HepG2 (cell line): ENCODE data around the gene MVK. TPM values are rescaled to one million over a fixed set of nuclear protein-coding genes. Genes with fewer than 3 reads are reported as not detected.
A peak's percentile ranks its signal among the peaks of the same experiment; 100 is the strongest.

Experiments
- CBX5 ChIP-seq: sonication (generic); formaldehyde crosslinking; IDR thresholded peaks from 2 replicates; pipeline ENCODE4 v1.4.0; 2020; ENCODE audit warnings: missing genetic modification reagents, borderline replicate concordance
- CHD2 ChIP-seq: IDR thresholded peaks from 2 replicates; pipeline ENCODE4 v1.6.1; 2011; ENCODE audit warnings: low read depth, low read length, improper control_type of control experiment
- ETV5 ChIP-seq: IDR thresholded peaks from 2 replicates; pipeline ENCODE4 v1.6.1; 2018; ENCODE audit warnings: missing biosample characterization, missing genetic modification reagents, inconsistent platforms, borderline replicate concordance
- HNRNPUL1 ChIP-seq: fragments of 200-400 bp; formaldehyde crosslinking; IDR thresholded peaks from 2 replicates; pipeline ENCODE4 v1.6.1; 2017; ENCODE audit warnings: low read depth, mild to moderate bottlenecking, low read length, moderate library complexity
- JDP2 ChIP-seq: sonication (generic); formaldehyde crosslinking; IDR thresholded peaks from 2 replicates; pipeline ENCODE4 v1.8.1; 2022; ENCODE audit warnings: missing genetic modification reagents, borderline replicate concordance
- KLF12 ChIP-seq: sonication (generic); formaldehyde crosslinking; IDR thresholded peaks from 2 replicates; pipeline ENCODE4 v1.4.0; 2020; ENCODE audit warnings: missing genetic modification reagents, borderline replicate concordance
- KLF15 ChIP-seq: sonication (generic); formaldehyde crosslinking; IDR thresholded peaks from 2 replicates; pipeline ENCODE4 v1.8.1; 2023; ENCODE audit warnings: borderline replicate concordance, mild to moderate bottlenecking, inconsistent platforms, missing genetic modification reagents, mixed read lengths
- PCBP1 ChIP-seq: fragments of 200-400 bp; formaldehyde crosslinking; IDR thresholded peaks from 2 replicates; pipeline ENCODE4 v1.6.1; 2017; ENCODE audit warnings: mild to moderate bottlenecking, low read depth, low read length, borderline replicate concordance
- RARA ChIP-seq: IDR thresholded peaks from 2 replicates; pipeline ENCODE4 v1.6.1; 2016; ENCODE audit warnings: missing genetic modification reagents, missing compliant biosample characterization
- RARG ChIP-seq: sonication (generic); formaldehyde crosslinking; IDR thresholded peaks from 2 replicates; pipeline ENCODE4 v1.4.0; 2020; ENCODE audit warnings: low read depth, mild to moderate bottlenecking, missing genetic modification reagents
- ZMAT3 ChIP-seq: sonication (generic); formaldehyde crosslinking; conservative IDR thresholded peaks from 2 replicates; pipeline ENCODE4 v1.7.0; 2021; ENCODE audit warnings: missing genetic modification reagents
- ZNF484 ChIP-seq: sonication (generic); formaldehyde crosslinking; IDR thresholded peaks from 2 replicates; pipeline ENCODE4 v1.5.1; 2020; ENCODE audit warnings: mild to moderate bottlenecking, low read depth, missing genetic modification reagents, borderline replicate concordance
- ZNF672 ChIP-seq: sonication (generic); formaldehyde crosslinking; IDR thresholded peaks from 2 replicates; pipeline ENCODE4 v1.8.1; 2022; ENCODE audit warnings: missing genetic modification reagents
- ZZZ3 ChIP-seq: sonication (generic); formaldehyde crosslinking; IDR thresholded peaks from 2 replicates; pipeline ENCODE4 v1.4.0; 2020; ENCODE audit warnings: missing genetic modification reagents, mild to moderate bottlenecking, borderline replicate concordance
- polyA plus RNA-seq, 8 experiments: library from polyadenylated mRNA; depleted of rRNA in 3 of 8; stranded (reverse) in 7 of 8; unstranded in 1 of 8; fragments of >200 nt; fragmentation: Illumina TruSeq in 4 of 8; extraction: Trizol in 4 of 8; gene quantifications; 2 replicates each; pipeline versions ENCODE4 v1.2.1 to v1.2.3, GENCODE V29; 2011 to 2016; ENCODE audit warnings: low read depth in 4 of 8, missing spikeins in 1 of 8, mixed read lengths in 1 of 8; ENCODE audit not compliant: insufficient read depth in 1 of 8
- total RNA-seq, 5 experiments: library from RNA; depleted of rRNA; stranded (reverse); fragments of >200 nt; fragmentation: Illumina TruSeq; extraction: Trizol; gene quantifications; 2 replicates each; pipeline ENCODE4 v1.2.3, GENCODE V29; 2016; ENCODE audit warnings: low read depth in 1 of 5
- TF ChIP-seq, protein P1 (sequence below): sonication (generic); formaldehyde crosslinking; IDR thresholded peaks from 2 replicates; pipeline ENCODE4 v1.5.1; 2020; ENCODE audit warnings: mild to moderate bottlenecking, moderate library complexity, missing genetic modification reagents
- TF ChIP-seq, protein P2 (sequence below), 2 experiments: fragments of 450-650 bp in 1 of 2; sonication (generic) in 1 of 2; formaldehyde crosslinking; IDR thresholded peaks; 2 replicates each; pipeline versions ENCODE4 v1.5.0 to v1.8.0; 2020 to 2022; ENCODE audit warnings: mild to moderate bottlenecking in 1 of 2, missing genetic modification reagents in 1 of 2
- TF ChIP-seq, protein P3 (sequence below), 2 experiments: sonication (generic) in 1 of 2; formaldehyde crosslinking in 1 of 2; IDR thresholded peaks; 2 replicates each; pipeline versions ENCODE4 v1.6.1 to v1.9.0; 2014 to 2022; ENCODE audit warnings: antibody characterized with exemption in 1 of 2, borderline replicate concordance in 1 of 2, inconsistent platforms in 1 of 2, low read depth in 1 of 2, missing genetic modification reagents in 1 of 2
- TF ChIP-seq, protein P4 (sequence below): sonication (generic); formaldehyde crosslinking; IDR thresholded peaks from 2 replicates; pipeline ENCODE4 v1.5.0; 2020; ENCODE audit warnings: mild to moderate bottlenecking, missing genetic modification reagents

The MVK gene
- total and polyA plus RNA-seq, 2 of the 13 experiments (the other 11 are each of a cell fraction or from before 2014, with no cell fraction given), result 11.6 to 66.9 TPM

DNA sequence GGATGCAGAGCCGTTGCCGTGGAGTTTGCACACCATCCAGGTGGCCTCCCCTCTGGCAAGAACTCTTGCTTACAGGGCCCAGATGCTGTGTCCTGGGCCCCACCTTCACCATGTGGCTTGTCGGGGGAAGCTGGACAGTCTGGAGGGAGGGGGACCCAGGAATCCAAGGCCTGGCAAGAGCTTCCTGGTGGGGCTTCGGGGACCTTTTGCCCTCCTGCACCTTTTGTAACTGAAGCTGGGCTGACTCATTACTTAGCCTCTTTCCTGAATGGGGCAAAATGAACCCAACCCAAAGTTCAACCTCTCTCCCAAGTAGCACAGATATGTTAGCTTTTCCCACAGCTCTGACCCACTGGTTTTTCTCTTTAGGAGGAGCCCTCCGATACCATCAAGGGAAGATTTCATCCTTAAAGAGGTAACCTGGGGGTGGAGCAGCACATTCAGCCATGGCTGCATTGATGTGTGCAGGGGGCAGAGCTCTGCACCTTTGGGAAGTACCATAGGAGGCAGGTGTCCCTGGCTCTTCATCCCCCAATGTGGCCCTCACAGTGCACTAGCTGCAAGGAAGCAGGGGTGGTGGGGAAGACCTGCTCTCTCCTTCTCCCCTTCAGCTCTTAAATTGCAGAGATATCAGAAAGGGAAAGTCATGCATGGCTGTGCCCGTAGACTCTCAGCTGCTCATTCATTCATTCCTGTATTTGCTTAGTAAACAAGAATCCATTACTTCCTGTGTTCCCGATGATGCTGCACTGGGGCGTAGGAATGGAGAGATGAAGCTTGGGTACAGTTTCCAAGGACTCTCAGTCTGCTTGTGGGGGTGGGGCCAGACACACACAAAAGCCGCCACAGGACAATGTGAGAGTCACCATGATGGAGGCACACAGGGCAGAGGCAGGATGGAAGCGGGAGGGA is 13.0 kb downstream of the MVK start (continued):
- TF ChIP-seq CBX5 (CRISPR knock-in tag) (no peak), HNRNPUL1 (no peak), KLF15 (CRISPR knock-in tag) (no peak), PCBP1 (no peak), ZZZ3 (CRISPR knock-in tag) (no peak), RARG (CRISPR knock-in tag) (no peak), ZNF672 (no peak), CHD2 (no peak), JDP2 (CRISPR knock-in tag) (no peak), RARA (CRISPR knock-in tag) (peak; percentile 46; the same call in 1 of the 2 replicates), ETV5 (CRISPR knock-in tag) (peak; percentile 86), ZNF484 (no peak), KLF12 (no peak), ZMAT3 (no peak)
- TF ChIP-seq, protein P1, sequence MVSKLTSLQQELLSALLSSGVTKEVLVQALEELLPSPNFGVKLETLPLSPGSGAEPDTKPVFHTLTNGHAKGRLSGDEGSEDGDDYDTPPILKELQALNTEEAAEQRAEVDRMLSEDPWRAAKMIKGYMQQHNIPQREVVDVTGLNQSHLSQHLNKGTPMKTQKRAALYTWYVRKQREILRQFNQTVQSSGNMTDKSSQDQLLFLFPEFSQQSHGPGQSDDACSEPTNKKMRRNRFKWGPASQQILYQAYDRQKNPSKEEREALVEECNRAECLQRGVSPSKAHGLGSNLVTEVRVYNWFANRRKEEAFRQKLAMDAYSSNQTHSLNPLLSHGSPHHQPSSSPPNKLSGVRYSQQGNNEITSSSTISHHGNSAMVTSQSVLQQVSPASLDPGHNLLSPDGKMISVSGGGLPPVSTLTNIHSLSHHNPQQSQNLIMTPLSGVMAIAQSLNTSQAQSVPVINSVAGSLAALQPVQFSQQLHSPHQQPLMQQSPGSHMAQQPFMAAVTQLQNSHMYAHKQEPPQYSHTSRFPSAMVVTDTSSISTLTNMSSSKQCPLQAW (CRISPR knock-in tag), result peak; percentile 41; the same call in 1 of the 2 replicates
- TF ChIP-seq, protein P2, sequence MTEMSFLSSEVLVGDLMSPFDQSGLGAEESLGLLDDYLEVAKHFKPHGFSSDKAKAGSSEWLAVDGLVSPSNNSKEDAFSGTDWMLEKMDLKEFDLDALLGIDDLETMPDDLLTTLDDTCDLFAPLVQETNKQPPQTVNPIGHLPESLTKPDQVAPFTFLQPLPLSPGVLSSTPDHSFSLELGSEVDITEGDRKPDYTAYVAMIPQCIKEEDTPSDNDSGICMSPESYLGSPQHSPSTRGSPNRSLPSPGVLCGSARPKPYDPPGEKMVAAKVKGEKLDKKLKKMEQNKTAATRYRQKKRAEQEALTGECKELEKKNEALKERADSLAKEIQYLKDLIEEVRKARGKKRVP (CRISPR knock-in tag; IDR thresholded peaks at IDR 0.05), result no peak
- TF ChIP-seq, protein P3, sequence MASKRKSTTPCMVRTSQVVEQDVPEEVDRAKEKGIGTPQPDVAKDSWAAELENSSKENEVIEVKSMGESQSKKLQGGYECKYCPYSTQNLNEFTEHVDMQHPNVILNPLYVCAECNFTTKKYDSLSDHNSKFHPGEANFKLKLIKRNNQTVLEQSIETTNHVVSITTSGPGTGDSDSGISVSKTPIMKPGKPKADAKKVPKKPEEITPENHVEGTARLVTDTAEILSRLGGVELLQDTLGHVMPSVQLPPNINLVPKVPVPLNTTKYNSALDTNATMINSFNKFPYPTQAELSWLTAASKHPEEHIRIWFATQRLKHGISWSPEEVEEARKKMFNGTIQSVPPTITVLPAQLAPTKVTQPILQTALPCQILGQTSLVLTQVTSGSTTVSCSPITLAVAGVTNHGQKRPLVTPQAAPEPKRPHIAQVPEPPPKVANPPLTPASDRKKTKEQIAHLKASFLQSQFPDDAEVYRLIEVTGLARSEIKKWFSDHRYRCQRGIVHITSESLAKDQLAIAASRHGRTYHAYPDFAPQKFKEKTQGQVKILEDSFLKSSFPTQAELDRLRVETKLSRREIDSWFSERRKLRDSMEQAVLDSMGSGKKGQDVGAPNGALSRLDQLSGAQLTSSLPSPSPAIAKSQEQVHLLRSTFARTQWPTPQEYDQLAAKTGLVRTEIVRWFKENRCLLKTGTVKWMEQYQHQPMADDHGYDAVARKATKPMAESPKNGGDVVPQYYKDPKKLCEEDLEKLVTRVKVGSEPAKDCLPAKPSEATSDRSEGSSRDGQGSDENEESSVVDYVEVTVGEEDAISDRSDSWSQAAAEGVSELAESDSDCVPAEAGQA (IDR thresholded peaks at IDR 0.05; ENCODE audit: low read depth), result no peak
- TF ChIP-seq, protein P3 (CRISPR knock-in tag; IDR thresholded peaks at IDR 0.05; ENCODE audit: borderline replicate concordance), result no peak
- TF ChIP-seq, protein P4, sequence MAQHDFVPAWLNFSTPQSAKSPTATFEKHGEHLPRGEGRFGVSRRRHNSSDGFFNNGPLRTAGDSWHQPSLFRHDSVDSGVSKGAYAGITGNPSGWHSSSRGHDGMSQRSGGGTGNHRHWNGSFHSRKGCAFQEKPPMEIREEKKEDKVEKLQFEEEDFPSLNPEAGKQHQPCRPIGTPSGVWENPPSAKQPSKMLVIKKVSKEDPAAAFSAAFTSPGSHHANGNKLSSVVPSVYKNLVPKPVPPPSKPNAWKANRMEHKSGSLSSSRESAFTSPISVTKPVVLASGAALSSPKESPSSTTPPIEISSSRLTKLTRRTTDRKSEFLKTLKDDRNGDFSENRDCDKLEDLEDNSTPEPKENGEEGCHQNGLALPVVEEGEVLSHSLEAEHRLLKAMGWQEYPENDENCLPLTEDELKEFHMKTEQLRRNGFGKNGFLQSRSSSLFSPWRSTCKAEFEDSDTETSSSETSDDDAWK (CRISPR knock-in tag), result no peak
